Fibroblast of lung (primary cell): ENCODE results near the gene GABRG3.

ENCODE experiments used
- CTCF ChIP-seq, 2 donors: IDR thresholded peaks in 1 of 2; conservative IDR thresholded peaks in 1 of 2; 1 replicate in 1 of 2; 2 replicates in 1 of 2; pipeline ENCODE4 v1.5.1; 2011 to 2012; ENCODE audit warnings: low read length in 2 of 2, control low read depth in 1 of 2, inconsistent platforms in 1 of 2, low read depth in 1 of 2, mild to moderate bottlenecking in 1 of 2
- EZH2 ChIP-seq: IDR thresholded peaks from 2 replicates; pipeline ENCODE4 v1.5.1; 2012; ENCODE audit warnings: low read length, control low read depth, mild to moderate bottlenecking; ENCODE audit errors: missing control alignments

GRCh38 chr15:27114473-27114872 is 143.5 kb downstream of the GABRG3 start:
- TF ChIP-seq CTCF (conservative IDR thresholded peaks at IDR 0.05 in 1 of 2, IDR thresholded peaks at IDR 0.05 in 1 of 2; ENCODE audit: low read depth in 1 of 2, low read length in 2 of 2) = no peak
- no peak for TF ChIP-seq EZH2
